GM19438 (cell line): ENCODE data around the gene OARD1.

Experiments
- ATAC-seq: cut with Tn5 transposase; IDR thresholded peaks from one replicate; pipeline ENCODE4 v1.9.1; 2021; ENCODE audit warnings: low read depth; ENCODE audit not compliant: unreplicated experiment

Gene OARD1

GRCh38 chr6:41050536-41050935 lies 21.6 kb downstream of the OARD1 start:
- no peak for ATAC-seq

- no peak for ATAC-seq
Observed at GRCh38 chr6:41049955-41050354, 22.2 kb downstream of the OARD1 start.

GRCh38 chr6:41049521-41049920 lies 22.6 kb downstream of the OARD1 start:
- no peak for ATAC-seq

- ATAC-seq = no peak
Observed at GRCh38 chr6:41047745-41048732, 24.1 kb downstream of the OARD1 start.

- no peak for ATAC-seq
Observed at GRCh38 chr6:41047306-41047705, 24.9 kb downstream of the OARD1 start.

GRCh38 chr6:41046084-41046483 lies 26.1 kb downstream of the OARD1 start:
- no peak for ATAC-seq

- ATAC-seq = no peak
Observed at GRCh38 chr6:41045664-41046063, 26.5 kb downstream of the OARD1 start.

GRCh38 chr6:41043151-41043550 lies 29.0 kb downstream of the OARD1 start:
- ATAC-seq = no peak

GRCh38 chr6:41042226-41043055 lies 29.7 kb downstream of the OARD1 start, which contains the start of gene TSPO2:
TSPO2 (plus strand) TSS chr6:41042467; CDS start chr6:41042986, 519 bp downstream.
- ATAC-seq = no peak

GRCh38 chr6:41040940-41041536 lies 31.1 kb downstream of the OARD1 start:
- no peak for ATAC-seq

- ATAC-seq = no peak
Observed at GRCh38 chr6:41040101-41040939, 31.8 kb downstream of the OARD1 start.

- ATAC-seq = no peak
Observed at GRCh38 chr6:41039060-41039998, 32.8 kb downstream of the OARD1 start, which contains the start of gene UNC5CL. UNC5CL (minus strand) TSS chr6:41039221; CDS start chr6:41035074, 4,147 bp downstream.

- no peak for ATAC-seq
Observed at GRCh38 chr6:41038205-41038604, 34.0 kb downstream of the OARD1 start.

GRCh38 chr6:41037107-41037900 lies 34.9 kb downstream of the OARD1 start:
- no peak for ATAC-seq

- ATAC-seq = no peak
Observed at GRCh38 chr6:41036601-41037000, 35.6 kb downstream of the OARD1 start.

GRCh38 chr6:41036186-41036585 lies 36.0 kb downstream of the OARD1 start:
- no peak for ATAC-seq

- ATAC-seq = no peak
Observed at GRCh38 chr6:41033776-41034175, 38.4 kb downstream of the OARD1 start.

GRCh38 chr6:41032830-41033229 lies 39.3 kb downstream of the OARD1 start:
- ATAC-seq = no peak
